Measurements from ENCODE around the gene CTTNBP2NL. TPM values are rescaled to one million over a fixed set of nuclear protein-coding genes. Genes with fewer than 3 reads are reported as not detected.

The CTTNBP2NL gene
- total RNA-seq, 1 experiment from 2014 or later: 38.8 TPM

- Histone ChIP-seq H2AFZ (ENCODE audit: low read length) (no peak overlapping the region), H2BK120ac (ENCODE audit: low read depth, low read length, poor library complexity, severe bottlenecking) (no peak overlapping the region), H4K5ac (ENCODE audit: insufficient read length, low read depth, low read length) (no peak overlapping the region), H3K56ac (ENCODE audit: insufficient read length, low read depth, low read length) (no peak overlapping the region), H3K23ac (ENCODE audit: insufficient read length, low read depth, low read length) (no peak overlapping the region), H2BK5ac (ENCODE audit: insufficient read length, low read length) (no peak overlapping the region), H3T11ph (ENCODE audit: low read length) (no peak overlapping the region), H3K27ac (ENCODE audit: insufficient read length, low read depth, low read length) (no peak overlapping the region), H3K9ac (ENCODE audit: extremely low read depth, insufficient read length, low read length) (no peak overlapping the region), H3K79me1 (ENCODE audit: insufficient read depth, low read depth, low read length, poor library complexity, severe bottlenecking) (no peaks in the 10 kb centered on the region), H2AK5ac (ENCODE audit: insufficient read length, low read length) (no peak overlapping the region), H3K4me1 (ENCODE audit: insufficient read depth, low read length) (0 out of 2 replicates have a peak, but pooled peaks cover 3% of the 10 kb centered on the region), H3K18ac (ENCODE audit: insufficient read length, low read depth, low read length) (no peak overlapping the region), H3K27me3 (ENCODE audit: insufficient read depth, low read length) (peaks cover 44% of the 10 kb centered on the region), H3K14ac (ENCODE audit: insufficient read depth, low read length) (no peak overlapping the region), H3K79me2 (ENCODE audit: insufficient read depth, low read length) (no peaks in the 10 kb centered on the region), H3K4me2 (ENCODE audit: insufficient read depth, insufficient read length, low read length) (peak overlapping the region; percentile 93), H3K4ac (ENCODE audit: low read depth, low read length) (no peak overlapping the region), H4K8ac (replicated peaks; ENCODE audit: insufficient read length, low read depth, low read length) (no peak overlapping the region), H4K91ac (ENCODE audit: insufficient read length, low read depth, low read length) (no peak overlapping the region), H2BK12ac (ENCODE audit: insufficient read length, low read depth, low read length) (no peak overlapping the region), H2BK20ac (ENCODE audit: low read depth, low read length, poor library complexity, severe bottlenecking) (no peak overlapping the region), H4K20me1 (ENCODE audit: control insufficient read depth, insufficient read depth, insufficient read length) (no peaks in the 10 kb centered on the region), H3K23me2 (ENCODE audit: insufficient read length, low read depth, low read length, poor library complexity, severe bottlenecking) (peaks cover 24% of the 10 kb centered on the region), H2BK15ac (ENCODE audit: low read depth, low read length) (no peak overlapping the region), H3K9me3 (ENCODE audit: control insufficient read depth, low read depth, low read length) (no peaks in the 10 kb centered on the region)
- no peak for DNase-seq
- WGBS (ENCODE audit: extremely low coverage, insufficient read length, low lambda C conversion rate): no CpG with 5 or more reads among the region's 7 CpGs
- H3K9me3 Mint-ChIP-seq: no peaks in the 10 kb centered on the region; a peak in 1 of 5 replicates
- peaks cover 22 to 34% of the 10 kb centered on the region in 2 experiments for H3K4me1 Mint-ChIP-seq
- H3K27me3 Mint-ChIP-seq (ENCODE audit: low read depth): peaks cover 92% of the 10 kb centered on the region
- H3K4me3 Mint-ChIP-seq: peak overlapping the region in 1 of 2 experiments; percentile 85; a peak in 2 of 5 replicates
- no peak overlapping the region for H3K27ac Mint-ChIP-seq
- no peaks in the 10 kb centered on the region for H3K36me3 Mint-ChIP-seq (ENCODE audit: insufficient read depth in 1 of 3, low read depth in 3 of 3)
- TF ChIP-seq, protein P1, sequence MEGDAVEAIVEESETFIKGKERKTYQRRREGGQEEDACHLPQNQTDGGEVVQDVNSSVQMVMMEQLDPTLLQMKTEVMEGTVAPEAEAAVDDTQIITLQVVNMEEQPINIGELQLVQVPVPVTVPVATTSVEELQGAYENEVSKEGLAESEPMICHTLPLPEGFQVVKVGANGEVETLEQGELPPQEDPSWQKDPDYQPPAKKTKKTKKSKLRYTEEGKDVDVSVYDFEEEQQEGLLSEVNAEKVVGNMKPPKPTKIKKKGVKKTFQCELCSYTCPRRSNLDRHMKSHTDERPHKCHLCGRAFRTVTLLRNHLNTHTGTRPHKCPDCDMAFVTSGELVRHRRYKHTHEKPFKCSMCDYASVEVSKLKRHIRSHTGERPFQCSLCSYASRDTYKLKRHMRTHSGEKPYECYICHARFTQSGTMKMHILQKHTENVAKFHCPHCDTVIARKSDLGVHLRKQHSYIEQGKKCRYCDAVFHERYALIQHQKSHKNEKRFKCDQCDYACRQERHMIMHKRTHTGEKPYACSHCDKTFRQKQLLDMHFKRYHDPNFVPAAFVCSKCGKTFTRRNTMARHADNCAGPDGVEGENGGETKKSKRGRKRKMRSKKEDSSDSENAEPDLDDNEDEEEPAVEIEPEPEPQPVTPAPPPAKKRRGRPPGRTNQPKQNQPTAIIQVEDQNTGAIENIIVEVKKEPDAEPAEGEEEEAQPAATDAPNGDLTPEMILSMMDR (conservative IDR thresholded peaks at IDR 0.05): no peak
Measured at GRCh38 chr1:112510340-112510739, 114.3 kb downstream of the CTTNBP2NL start.

Small RNA genes lying within 50 kb of the gene (microRNA-seq; reads per million reads assigned to microRNA genes)
- not detected for gene MIR4256 (ENCODE audit: borderline microRNAs expressed)

Other genes with a start within 250 kb of the CTTNBP2NL start
- 0.66 and 0.68 TPM in 2 replicates for gene WNT2B, start 112.8 kb downstream of the CTTNBP2NL start, total RNA-seq (2021)
- 15.4 and 16.0 TPM in 2 replicates for gene ST7L, start 222.9 kb downstream of the CTTNBP2NL start, total RNA-seq (2021)
- 108 and 114 TPM in 2 replicates for gene CAPZA1, start 223.6 kb downstream of the CTTNBP2NL start, total RNA-seq (2021)